Retinal pigment epithelial cell (primary cell): ENCODE measurements around the gene SLC25A10.

ENCODE experiments used
- DNase-seq: peaks from one replicate; pipeline ENCODE4 v3.0.0-alpha.2; 2010; ENCODE audit warnings: low read depth
- H3K4me3 ChIP-seq: 2 replicates; pipeline ENCODE4 v1.5.1; 2011; ENCODE audit warnings: mild to moderate bottlenecking, low read length, control low read depth, moderate library complexity
- CTCF ChIP-seq: conservative IDR thresholded peaks from 2 replicates; pipeline ENCODE4 v1.5.1; 2011; ENCODE audit warnings: low read depth, low read length, control low read depth, inconsistent platforms

SLC25A10 gene

GRCh38 chr17:81714412-81715106, 2.5 kb downstream of the SLC25A10 start:
- TF ChIP-seq CTCF: no peak
- no peak for DNase-seq
- H3K4me3 ChIP-seq: peak overlapping the region; percentile 62

GRCh38 chr17:81715107-81715871, 3.2 kb downstream of the SLC25A10 start:
- H3K4me3 ChIP-seq: no peak overlapping the region
- no peak for DNase-seq

GRCh38 chr17:81715872-81716673, 4.0 kb downstream of the SLC25A10 start:
- DNase-seq: no peak
- TF ChIP-seq CTCF: no peak
- H3K4me3 ChIP-seq: no peak overlapping the region

More at GRCh38 chr17:81715107-81715871, 3.2 kb downstream of the SLC25A10 start:
- no peak for TF ChIP-seq CTCF

GRCh38 chr17:81716674-81716996, 4.6 kb downstream of the SLC25A10 start:
- TF ChIP-seq CTCF: no peak
- H3K4me3 ChIP-seq: no peak overlapping the region
- no peak for DNase-seq

- DNase-seq: no peak
- no peak overlapping the region for H3K4me3 ChIP-seq
- TF ChIP-seq CTCF: no peak
Observed at GRCh38 chr17:81717049-81717765, 5.1 kb downstream of the SLC25A10 start.

- DNase-seq: no peak
- H3K4me3 ChIP-seq: no peak overlapping the region
- TF ChIP-seq CTCF: no peak
Observed at GRCh38 chr17:81717766-81718089, 5.6 kb downstream of the SLC25A10 start.
